Astrocyte of the spinal cord (primary cell): Measurements from ENCODE around the gene RNU6-9.

Experiments used
- DNase-seq: peaks from one replicate; pipeline ENCODE4 v3.0.0; 2011; ENCODE audit warnings: low read depth, low spot score
- H3K4me3 ChIP-seq: 2 replicates; pipeline ENCODE4 v1.5.1; 2011; ENCODE audit warnings: low read depth, mild to moderate bottlenecking, low read length, moderate library complexity
- in situ Hi-C: cut with HindIII; loops from 2 replicates; pipeline ENCODE4 v1.10.0; 2017; ENCODE audit warnings: low sequenced_read_pairs
- TF ChIP-seq, protein P1 (sequence below): IDR thresholded peaks from 2 replicates; pipeline ENCODE4 v1.5.1; 2012; ENCODE audit warnings: low read depth, mild to moderate bottlenecking, low read length, inconsistent platforms

The RNU6-9 gene

DNA sequence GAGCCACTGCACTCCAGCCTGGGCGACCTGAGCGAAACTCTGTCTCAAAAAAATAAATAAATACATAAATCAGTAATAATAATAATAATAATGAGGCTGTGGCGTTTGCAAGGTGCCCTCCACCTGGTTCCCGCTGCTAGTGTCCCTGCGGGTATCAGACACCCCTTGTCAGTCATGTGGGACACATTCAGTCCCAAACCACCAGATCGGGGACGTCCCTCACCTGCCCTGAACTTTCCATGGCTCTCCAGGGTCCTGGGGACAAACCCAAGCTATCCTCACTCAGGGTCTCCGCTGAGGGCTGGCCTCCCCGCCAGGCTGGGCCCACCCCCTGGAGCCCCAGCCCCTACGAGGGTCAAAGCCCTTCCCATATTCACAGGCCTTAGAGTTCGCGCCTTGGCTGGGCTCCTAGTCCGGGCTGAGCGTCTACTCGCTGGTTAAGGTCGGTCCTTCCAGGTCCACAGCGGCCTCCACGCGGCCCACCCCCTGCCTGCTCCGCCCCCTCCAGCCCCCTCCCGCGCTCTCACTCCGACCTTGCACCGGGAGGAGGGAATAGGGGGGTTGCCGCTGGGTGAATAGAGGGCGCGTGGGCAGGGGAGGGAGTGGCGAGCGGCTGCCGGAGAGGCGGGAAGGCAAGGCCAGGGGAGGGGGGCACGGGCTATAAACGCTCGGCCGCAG is 23.5 kb downstream of the RNU6-9 start:
- no peak for DNase-seq
- in situ Hi-C loops, result no loop called here
- TF ChIP-seq, protein P1, sequence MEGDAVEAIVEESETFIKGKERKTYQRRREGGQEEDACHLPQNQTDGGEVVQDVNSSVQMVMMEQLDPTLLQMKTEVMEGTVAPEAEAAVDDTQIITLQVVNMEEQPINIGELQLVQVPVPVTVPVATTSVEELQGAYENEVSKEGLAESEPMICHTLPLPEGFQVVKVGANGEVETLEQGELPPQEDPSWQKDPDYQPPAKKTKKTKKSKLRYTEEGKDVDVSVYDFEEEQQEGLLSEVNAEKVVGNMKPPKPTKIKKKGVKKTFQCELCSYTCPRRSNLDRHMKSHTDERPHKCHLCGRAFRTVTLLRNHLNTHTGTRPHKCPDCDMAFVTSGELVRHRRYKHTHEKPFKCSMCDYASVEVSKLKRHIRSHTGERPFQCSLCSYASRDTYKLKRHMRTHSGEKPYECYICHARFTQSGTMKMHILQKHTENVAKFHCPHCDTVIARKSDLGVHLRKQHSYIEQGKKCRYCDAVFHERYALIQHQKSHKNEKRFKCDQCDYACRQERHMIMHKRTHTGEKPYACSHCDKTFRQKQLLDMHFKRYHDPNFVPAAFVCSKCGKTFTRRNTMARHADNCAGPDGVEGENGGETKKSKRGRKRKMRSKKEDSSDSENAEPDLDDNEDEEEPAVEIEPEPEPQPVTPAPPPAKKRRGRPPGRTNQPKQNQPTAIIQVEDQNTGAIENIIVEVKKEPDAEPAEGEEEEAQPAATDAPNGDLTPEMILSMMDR, result no peak
- H3K4me3 ChIP-seq, result no peak overlapping the region

DNA sequence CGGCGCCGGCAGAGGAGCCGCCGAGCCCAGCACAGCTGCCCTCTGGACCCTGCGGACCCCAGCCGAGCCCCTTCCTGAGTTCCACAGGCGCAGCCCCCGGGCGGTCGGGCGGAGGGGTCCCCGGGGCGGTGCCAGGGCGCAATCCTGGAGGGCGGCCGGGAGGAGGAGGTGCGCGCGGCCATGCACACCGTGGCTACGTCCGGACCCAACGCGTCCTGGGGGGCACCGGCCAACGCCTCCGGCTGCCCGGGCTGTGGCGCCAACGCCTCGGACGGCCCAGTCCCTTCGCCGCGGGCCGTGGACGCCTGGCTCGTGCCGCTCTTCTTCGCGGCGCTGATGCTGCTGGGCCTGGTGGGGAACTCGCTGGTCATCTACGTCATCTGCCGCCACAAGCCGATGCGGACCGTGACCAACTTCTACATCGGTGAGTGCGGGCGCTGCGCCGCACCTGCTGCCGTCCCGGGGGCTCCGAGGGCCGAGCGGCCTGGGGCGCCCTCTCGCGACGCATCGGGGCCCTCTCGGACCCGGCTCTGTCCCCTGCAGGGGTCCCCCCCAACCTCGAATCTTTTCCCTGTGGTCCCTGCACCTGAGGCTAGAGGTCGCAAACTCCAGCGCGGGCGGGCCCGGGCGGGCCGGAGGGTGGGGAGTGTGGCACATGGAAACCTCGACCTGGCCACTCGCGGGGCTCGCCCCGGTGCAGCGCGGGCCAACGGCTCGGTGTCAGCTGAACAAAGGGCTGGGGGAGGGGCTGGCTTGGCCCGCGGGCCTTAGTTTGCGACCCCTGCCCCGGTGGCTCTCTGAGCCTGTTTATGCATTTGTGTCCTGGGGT is 24.3 kb downstream of the RNU6-9 start, which contains the start of gene KISS1R:
Gene KISS1R (plus strand): TSS at position 11 of the 829 bp plus-strand sequence. CDS start 170 bp downstream, at position 181.
- H3K4me3 ChIP-seq, result no peak within 1 kb of the TSS
- in situ Hi-C loops, result no loop called here
- DNase-seq, result no peak
- TF ChIP-seq, protein P1, result peak; percentile 40

DNA sequence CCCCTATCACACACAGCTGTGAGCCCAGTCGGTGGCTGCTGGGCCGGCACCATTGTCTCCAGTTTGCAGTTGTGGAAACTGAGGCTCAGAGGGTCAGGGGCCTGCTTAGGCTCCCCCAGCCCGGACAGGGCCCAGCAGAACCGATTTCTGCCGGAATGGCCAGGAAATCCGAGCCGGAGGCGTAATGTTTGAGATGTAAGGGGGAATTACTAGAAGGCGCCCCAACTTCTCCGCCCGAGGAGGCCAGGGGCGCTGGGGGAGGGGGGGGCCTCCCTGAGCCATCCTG is 24.8 kb downstream of the RNU6-9 start:
- in situ Hi-C loops, result no loop called here
- TF ChIP-seq, protein P1, result no peak
- no peak overlapping the region for H3K4me3 ChIP-seq
- no peak for DNase-seq

DNA sequence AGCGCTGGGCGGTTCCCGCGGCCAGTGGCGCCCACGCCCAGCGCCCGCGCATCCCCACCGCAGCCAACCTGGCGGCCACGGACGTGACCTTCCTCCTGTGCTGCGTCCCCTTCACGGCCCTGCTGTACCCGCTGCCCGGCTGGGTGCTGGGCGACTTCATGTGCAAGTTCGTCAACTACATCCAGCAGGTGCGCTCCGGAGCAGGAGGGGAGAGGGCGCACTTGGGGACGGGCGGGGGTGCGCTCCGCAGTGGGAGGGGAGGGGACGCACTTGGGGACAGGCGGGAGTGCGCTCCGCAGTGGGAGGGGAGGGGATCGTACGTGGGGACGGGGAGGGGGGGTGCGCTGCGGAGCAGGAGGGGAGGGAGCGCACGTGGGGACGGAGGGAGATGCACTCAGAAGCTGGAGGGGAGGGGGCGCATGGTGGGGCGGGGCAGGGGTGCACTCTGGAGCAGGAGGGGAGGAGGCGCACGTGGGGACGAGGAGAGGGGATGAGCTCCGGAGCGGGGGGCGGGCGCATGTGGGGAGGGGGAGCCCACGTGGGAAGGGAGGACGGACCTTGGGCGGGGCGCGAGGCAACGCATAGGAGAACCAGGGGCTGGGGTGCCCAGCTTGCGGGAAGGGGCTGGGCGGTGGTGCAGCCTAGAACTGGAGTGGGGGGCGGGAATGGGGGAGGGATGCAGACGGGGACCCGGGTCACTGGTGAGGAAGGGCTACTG is 25.4 kb downstream of the RNU6-9 start:
- no peak overlapping the region for H3K4me3 ChIP-seq
- in situ Hi-C loops, result no loop called here
- TF ChIP-seq, protein P1, result no peak

DNA sequence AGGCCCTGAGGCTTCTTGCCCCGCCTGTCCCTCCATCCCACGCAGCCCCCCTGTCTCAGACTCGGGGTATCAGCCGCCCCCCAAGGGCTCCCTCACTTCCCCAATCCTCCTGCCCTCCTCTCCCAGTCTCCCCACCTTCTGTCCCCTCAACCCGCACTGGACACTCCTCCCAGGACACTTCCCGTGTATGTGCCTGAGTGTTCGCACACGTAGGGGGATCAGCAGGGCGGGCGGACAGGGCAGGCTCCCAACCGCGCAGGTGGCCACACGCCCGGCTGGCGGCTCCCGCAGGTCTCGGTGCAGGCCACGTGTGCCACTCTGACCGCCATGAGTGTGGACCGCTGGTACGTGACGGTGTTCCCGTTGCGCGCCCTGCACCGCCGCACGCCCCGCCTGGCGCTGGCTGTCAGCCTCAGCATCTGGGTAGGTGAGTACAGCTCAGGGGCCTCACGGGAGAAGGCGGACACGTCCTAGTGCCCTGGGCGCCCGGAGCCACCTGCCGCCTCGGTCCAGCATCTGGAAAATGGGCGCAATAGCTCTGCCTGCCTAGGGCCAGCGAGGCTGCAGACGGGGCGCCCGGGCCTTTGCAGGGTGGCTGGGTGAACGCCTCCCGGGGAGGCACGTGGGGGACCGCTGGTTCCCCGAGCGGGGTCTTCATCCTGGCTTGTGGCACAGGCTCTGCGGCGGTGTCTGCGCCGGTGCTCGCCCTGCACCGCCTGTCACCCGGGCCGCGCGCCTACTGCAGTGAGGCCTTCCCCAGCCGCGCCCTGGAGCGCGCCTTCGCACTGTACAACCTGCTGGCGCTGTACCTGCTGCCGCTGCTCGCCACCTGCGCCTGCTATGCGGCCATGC is 26.1 kb downstream of the RNU6-9 start:
- H3K4me3 ChIP-seq, result no peak overlapping the region
- TF ChIP-seq, protein P1, result no peak
- no peak for DNase-seq
- in situ Hi-C loops, result no loop called here

More for the DNA sequence above, 25.4 kb downstream of the RNU6-9 start:
- DNase-seq, result no peak
